ENCODE results near the gene PCDHGA1. TPM values are rescaled to one million over a fixed set of nuclear protein-coding genes. Genes with fewer than 3 reads are reported as not detected.

The PCDHGA1 gene
- total RNA-seq, 1 experiment from 2014 or later: 0.04 TPM

- no peak for ATAC-seq
- CTCF ChIA-PET: interaction anchor here (0.6 to 0.7 kb wide), 3 partner anchors 78 to 160 kb away, joined by 3 to 7 read pairs (median 5); partner anchors contain the start of genes PCDHGA5 and PCDHGB5
- Histone ChIP-seq H3K9me3 (ENCODE audit: low read length) (no peaks in the 10 kb centered on the region), H3F3A (ENCODE audit: low read length, unreplicated experiment) (peaks cover 15% of the 10 kb centered on the region), H3K4me2 (ENCODE audit: low read length) (no peak overlapping the region), H3K4me3 (ENCODE audit: low read length) (no peak overlapping the region), H4K20me1 (ENCODE audit: low read length) (no peaks in the 10 kb centered on the region), H3K9me2 (replicated peaks; ENCODE audit: low read length) (no peaks in the 10 kb centered on the region), H3K4me1 (ENCODE audit: insufficient read depth, low read length) (peaks cover 45% of the 10 kb centered on the region), H2AFZ (ENCODE audit: low read length) (no peak overlapping the region), H3K79me2 (ENCODE audit: low read length) (peaks cover 12% of the 10 kb centered on the region; the same call in 1 of the 2 replicates), H3K27ac (ENCODE audit: low read length) (peak overlapping the region; percentile 23; the same call in 1 of the 2 replicates), H3K36me3 (ENCODE audit: low read depth, low read length) (peaks cover 60% of the 10 kb centered on the region), H3K9ac (ENCODE audit: low read length) (no peak overlapping the region), H3K27me3 (ENCODE audit: low read length) (no peaks in the 10 kb centered on the region)
- intact Hi-C loops (cut with micrococcal nuclease): loop anchor here (1.0 kb wide), 3 partner anchors 127 to 194 kb away; partner anchors contain the start of genes PCDHGA1, PCDHGA5 and PCDHGB5
- POLR2A ChIA-PET (ENCODE audit: unreplicated experiment): no interaction called here
- no TSS peak for BruUV-seq (replicated peaks)
- no peak for DNase-seq
- no peak for TF ChIP-seq EZH2 (IDR thresholded peaks at IDR 0.05; ENCODE audit: low read length, unreplicated experiment)
These were observed 193.7 kb downstream of the PCDHGA1 start for GRCh38 chr5:141523991-141524390.

DNA sequence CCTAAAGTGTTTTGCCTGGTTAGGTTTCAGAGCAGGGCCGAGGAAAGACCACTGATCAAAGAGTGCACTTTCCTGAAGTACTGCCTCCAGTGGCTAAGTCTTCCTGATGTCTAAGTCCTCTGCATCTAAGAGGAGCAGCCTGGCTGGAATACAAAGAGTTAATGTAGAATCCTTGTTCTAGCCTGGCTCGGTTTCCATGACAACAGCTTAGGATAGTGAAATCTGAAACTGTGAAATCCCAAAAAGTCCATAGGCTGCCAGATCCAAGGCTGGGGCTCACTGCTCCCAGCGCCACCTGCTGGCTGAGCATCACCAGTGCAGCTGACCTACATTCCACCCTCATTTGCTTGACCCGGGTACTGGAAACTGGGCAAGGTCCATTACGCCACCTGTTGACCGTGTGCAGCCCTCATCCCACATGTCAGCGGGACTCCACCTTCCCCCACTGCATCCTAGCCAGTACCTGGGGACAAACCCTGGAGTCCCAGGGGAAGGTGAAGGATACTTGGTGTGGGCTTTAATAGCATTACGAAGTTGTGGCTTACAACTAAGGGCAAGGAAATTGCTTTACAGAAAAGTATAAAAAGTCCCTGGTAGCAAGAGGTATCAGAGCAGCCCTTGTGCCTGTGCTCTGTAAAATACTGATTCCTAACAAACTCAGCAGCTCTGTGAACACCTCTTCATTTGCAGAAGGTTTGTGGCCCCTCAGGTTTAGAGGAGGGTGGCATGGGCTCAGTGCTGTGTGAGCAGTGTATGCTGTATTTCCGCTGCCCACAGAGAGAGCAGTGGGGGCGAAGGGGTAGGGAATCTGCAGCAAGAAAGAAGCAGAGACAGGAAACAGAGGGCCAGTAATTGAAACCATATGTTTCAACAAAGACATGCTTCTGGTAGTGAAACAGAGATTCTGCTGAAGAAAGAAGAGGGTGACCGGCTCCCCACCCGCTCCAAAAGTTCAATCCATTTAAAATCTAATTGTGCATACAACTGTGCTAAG lies 194.6 kb downstream of the PCDHGA1 start:
- no peak overlapping the region for H3K9ac ChIP-seq (ENCODE audit: low read length)
- ChIA-PET POLR2A (ENCODE audit: unreplicated experiment) (no interaction called here), CTCF (interaction anchor here (0.6 to 1.0 kb wide), 5 partner anchors 39 to 161 kb away, joined by 3 to 7 read pairs (median 5); partner anchors contain the start of genes PCDHGA5 and PCDHGB5)
- TF ChIP-seq EZH2phosphoT487 (IDR thresholded peaks at IDR 0.05; ENCODE audit: borderline replicate concordance, low read length) (no peak), EZH2 (IDR thresholded peaks at IDR 0.05; ENCODE audit: low read length, unreplicated experiment) (no peak), CTCF (conservative IDR thresholded peaks at IDR 0.05; ENCODE audit: low read depth, low read length) (peak; percentile 98)
- peaks cover 15% of the 10 kb centered on the region for H3F3A ChIP-seq (ENCODE audit: low read length, unreplicated experiment)
- H3K9me2 ChIP-seq (replicated peaks; ENCODE audit: low read length): no peaks in the 10 kb centered on the region
- DNase-seq: peak; percentile 88
- peaks cover 40% of the 10 kb centered on the region for H3K4me1 ChIP-seq (ENCODE audit: insufficient read depth, low read length)
- peaks cover 51% of the 10 kb centered on the region for H3K36me3 ChIP-seq (ENCODE audit: low read depth, low read length)
- H3K79me2 ChIP-seq (ENCODE audit: low read length): 0 out of 2 replicates have a peak, but pooled peaks cover 6% of the 10 kb centered on the region
- no peaks in the 10 kb centered on the region for H3K27me3 ChIP-seq (ENCODE audit: low read length)
- intact Hi-C loops (cut with micrococcal nuclease): loop anchor here (1.0 kb wide), 3 partner anchors 128 to 195 kb away; partner anchors contain the start of genes PCDHGA1, PCDHGA5 and PCDHGB5
- BruUV-seq (replicated peaks): no TSS peak
- H2AFZ ChIP-seq (ENCODE audit: low read length): no peak overlapping the region
- H3K9me3 ChIP-seq (ENCODE audit: low read length): no peaks in the 10 kb centered on the region
- peak overlapping the region; percentile 25; the same call in 1 of the 2 replicates for H3K27ac ChIP-seq (ENCODE audit: low read length)
- H3K4me3 ChIP-seq (ENCODE audit: low read length): no peak overlapping the region
- peak; percentile 53 for ATAC-seq
- H3K4me2 ChIP-seq (ENCODE audit: low read length): no peak overlapping the region
- no peaks in the 10 kb centered on the region for H4K20me1 ChIP-seq (ENCODE audit: low read length)

- no peaks in the 10 kb centered on the region for H3K9me2 ChIP-seq (replicated peaks; ENCODE audit: low read length)
- no peak overlapping the region for H3K4me3 ChIP-seq (ENCODE audit: low read length)
- no peak for ATAC-seq
- H3K27me3 ChIP-seq (ENCODE audit: low read length): no peaks in the 10 kb centered on the region
- no peak overlapping the region for H3K27ac ChIP-seq (ENCODE audit: low read length)
- peaks cover 15% of the 10 kb centered on the region for H3F3A ChIP-seq (ENCODE audit: low read length, unreplicated experiment)
- H4K20me1 ChIP-seq (ENCODE audit: low read length): no peaks in the 10 kb centered on the region
- no peaks in the 10 kb centered on the region for H3K9me3 ChIP-seq (ENCODE audit: low read length)
- DNase-seq: no peak
- no peak overlapping the region for H3K4me2 ChIP-seq (ENCODE audit: low read length)
- 0 out of 2 replicates have a peak, but pooled peaks cover 6% of the 10 kb centered on the region for H3K79me2 ChIP-seq (ENCODE audit: low read length)
- H2AFZ ChIP-seq (ENCODE audit: low read length): no peak overlapping the region
- ChIA-PET POLR2A (ENCODE audit: unreplicated experiment) (no interaction called here), CTCF (interaction anchor here (1.0 kb wide), 1 partner anchor 38 kb away, joined by 3 read pairs; no protein-coding TSS in a partner anchor)
- no TSS peak for BruUV-seq (replicated peaks)
- peaks cover 33% of the 10 kb centered on the region for H3K4me1 ChIP-seq (ENCODE audit: insufficient read depth, low read length)
- intact Hi-C loops (cut with micrococcal nuclease): no loop called here
- TF ChIP-seq EZH2 (IDR thresholded peaks at IDR 0.05; ENCODE audit: low read length, unreplicated experiment): no peak
- peaks cover 51% of the 10 kb centered on the region for H3K36me3 ChIP-seq (ENCODE audit: low read depth, low read length)
- H3K9ac ChIP-seq (ENCODE audit: low read length): no peak overlapping the region
These were observed 195.3 kb downstream of the PCDHGA1 start for GRCh38 chr5:141525653-141526052.
